Endothelial cell of umbilical vein (primary cell): ENCODE data around the gene SMS. TPM values are rescaled to one million over a fixed set of nuclear protein-coding genes. Genes with fewer than 3 reads are reported as not detected.

ENCODE experiments used
- BruUV-seq: library from RNA; stranded (reverse); fragments of 400-500 nt; replicated peaks from 2 replicates; lab custom pipeline; 2021; lab: Mats Ljungman, UMichigan
- CTCF ChIA-PET: fragments of 300-600, 350-600 bp; sonication (Branson Sonifier 250); formaldehyde crosslinking; loops from one replicate; lab custom pipeline; 2021; ENCODE audit warnings: antibody characterized with exemption, inconsistent platforms; lab: Charles Lee
- POLR2A ChIA-PET: fragments of 300-600, 350-600 bp; sonication (Branson Sonifier 250); formaldehyde crosslinking; loops from one replicate; lab custom pipeline; 2021; ENCODE audit warnings: antibody characterized with exemption, inconsistent platforms; lab: Charles Lee
- DNase-seq: peaks from one replicate; pipeline ENCODE4 v3.0.0-alpha.2; 2011; ENCODE audit warnings: low read depth, low spot score
- FAIRE-seq: peaks from 2 replicates; lab custom pipeline; 2011; peaks lifted over from hg19 to GRCh38; lab: Jason Lieb, UNC
- H2AFZ ChIP-seq: 2 replicates; pipeline ENCODE4 v1.6.0; 2012; ENCODE audit warnings: low read depth, low read length, control low read depth, inconsistent platforms
- H3K27ac ChIP-seq: 2 replicates; pipeline ENCODE4 v1.5.1; 2011; ENCODE audit warnings: low read depth, mild to moderate bottlenecking, control low read depth, low read length, moderate library complexity; ENCODE audit not compliant: insufficient read depth
- H3K27me3 ChIP-seq, 2 experiments: 2 replicates each; pipeline versions ENCODE4 v1.6.0 to v1.6.1; 2011; ENCODE audit warnings: low read length in 2 of 2, mixed read lengths in 1 of 2; ENCODE audit not compliant: control insufficient read depth in 2 of 2, insufficient read depth in 2 of 2
- H3K36me3 ChIP-seq, 2 experiments: 2 replicates in 1 of 2; 3 replicates in 1 of 2; pipeline ENCODE4 v1.5.1; 2011; ENCODE audit warnings: low read length in 2 of 2, mild to moderate bottlenecking in 1 of 2, moderate library complexity in 1 of 2; ENCODE audit not compliant: control insufficient read depth in 2 of 2, insufficient read depth in 2 of 2; ENCODE audit errors: extremely low read depth in 1 of 2
- H3K4me1 ChIP-seq: 3 replicates; pipeline ENCODE4 v1.5.1; 2011; ENCODE audit warnings: mild to moderate bottlenecking, low read length; ENCODE audit not compliant: control insufficient read depth, insufficient read depth; ENCODE audit errors: extremely low read depth
- H3K4me2 ChIP-seq: 2 replicates; pipeline ENCODE4 v1.6.1; 2011; ENCODE audit warnings: low read length, control low read depth, mixed read lengths; ENCODE audit not compliant: insufficient read depth
- H3K4me3 ChIP-seq, 3 experiments: fragments of 200-600 bp in 1 of 3; sonication (generic), shearing (Covaris generic) in 1 of 3; replicated peaks in 1 of 3; 2 replicates each; pipeline ENCODE4 v1.5.1; 2011 to 2016; ENCODE audit warnings: control low read depth in 3 of 3, low read length in 3 of 3, mild to moderate bottlenecking in 2 of 3, inconsistent platforms in 1 of 3, low read depth in 1 of 3, moderate library complexity in 1 of 3; ENCODE audit not compliant: insufficient read depth in 1 of 3
- H3K79me2 ChIP-seq: 2 replicates; pipeline ENCODE4 v1.6.0; 2012; ENCODE audit warnings: low read length, inconsistent platforms; ENCODE audit not compliant: control insufficient read depth, insufficient read depth
- H3K9ac ChIP-seq: replicated peaks from 2 replicates; pipeline ENCODE3; 2011; ENCODE audit warnings: low read length, control low read depth; ENCODE audit not compliant: insufficient read depth; ENCODE audit errors: extremely low read depth
- H3K9me1 ChIP-seq: replicated peaks from 3 replicates; pipeline ENCODE4 v1.6.0; 2011; ENCODE audit warnings: mild to moderate bottlenecking, low read length; ENCODE audit not compliant: control insufficient read depth, insufficient read depth; ENCODE audit errors: extremely low read depth
- H3K9me3 ChIP-seq: replicated peaks from 2 replicates; pipeline ENCODE4 v1.5.1; 2012; ENCODE audit warnings: low read length, inconsistent platforms; ENCODE audit not compliant: control insufficient read depth, insufficient read depth
- H4K20me1 ChIP-seq: replicated peaks from 2 replicates; pipeline ENCODE3; 2011; ENCODE audit warnings: mild to moderate bottlenecking, low read length; ENCODE audit not compliant: control insufficient read depth, insufficient read depth; ENCODE audit errors: extremely low read depth
- EZH2 ChIP-seq: IDR thresholded peaks from 2 replicates; pipeline ENCODE4 v1.6.1; 2012; ENCODE audit warnings: borderline replicate concordance, low read depth, mild to moderate bottlenecking, moderate library complexity, low read length, inconsistent platforms; ENCODE audit not compliant: severe bottlenecking
- FOS ChIP-seq: IDR thresholded peaks from 2 replicates; pipeline ENCODE4 v1.6.1; 2011; ENCODE audit warnings: mild to moderate bottlenecking, low read length, moderate library complexity, borderline replicate concordance; ENCODE audit not compliant: insufficient read depth
- GATA2 ChIP-seq: IDR thresholded peaks from 2 replicates; pipeline ENCODE4 v1.7.0; 2011; ENCODE audit warnings: low read depth, mild to moderate bottlenecking, moderate library complexity, mixed read lengths, low read length; ENCODE audit not compliant: insufficient read length, insufficient read depth
- JUN ChIP-seq: IDR thresholded peaks from 2 replicates; pipeline ENCODE4 v1.6.1; 2011; ENCODE audit warnings: borderline replicate concordance, low read depth; ENCODE audit not compliant: insufficient read length, insufficient read depth
- MYC ChIP-seq: IDR thresholded peaks from one replicate; pipeline ENCODE4 v1.6.1; 2011; ENCODE audit warnings: mild to moderate bottlenecking, low read depth, low read length
- POLR2A ChIP-seq: IDR thresholded peaks from 2 replicates; pipeline ENCODE4 v1.6.1; 2012; ENCODE audit warnings: low read depth, mild to moderate bottlenecking, control low read depth, low read length
- POLR2AphosphoS5 ChIP-seq: IDR thresholded peaks from 2 replicates; pipeline ENCODE4 v1.6.1; 2012; ENCODE audit warnings: low read depth, mild to moderate bottlenecking, control low read depth, low read length, moderate library complexity; ENCODE audit not compliant: insufficient read depth
- dilution Hi-C: fragments of 300-500 bp; cut with MboI; formaldehyde crosslinking; loops from one replicate; pipeline ENCODE4 v1.15.0; 2019; ENCODE audit warnings: low sequenced_read_pairs; ENCODE audit not compliant: extremely low pct_ligation_motif_present
- intact Hi-C: fragments of 100-400 bp; cut with micrococcal nuclease; formaldehyde crosslinking; loops from one replicate; pipeline ENCODE4 v1.10.0; 2022
- polyA plus RNA-seq, 4 experiments: library from polyadenylated mRNA; depleted of rRNA in 3 of 4; stranded (reverse) in 3 of 4; unstranded in 1 of 4; fragments of >200 nt; gene quantifications; 2 replicates each; pipeline versions ENCODE4 v1.2.1 to v1.2.3, GENCODE V29; 2011 to 2012; ENCODE audit warnings: missing spikeins in 1 of 4
- total RNA-seq: library from RNA; stranded (reverse); gene quantifications from 2 replicates; pipeline ENCODE4 v1.2.3, GENCODE V29; 2021
- TF ChIP-seq, protein P1 (sequence below), 2 donors: IDR thresholded peaks; 1 replicate in 1 of 2; 2 replicates in 1 of 2; pipeline ENCODE4 v1.5.1; 2011; ENCODE audit warnings: low read length in 2 of 2, mild to moderate bottlenecking in 2 of 2, moderate library complexity in 2 of 2, control low read depth in 1 of 2, inconsistent platforms in 1 of 2, low read depth in 1 of 2; ENCODE audit not compliant: insufficient read depth in 1 of 2; ENCODE audit errors: extremely low read depth in 1 of 2
- TF ChIP-seq, protein P2 (sequence below): IDR thresholded peaks from 2 replicates; pipeline ENCODE4 v1.6.1; 2011; ENCODE audit not compliant: insufficient read depth, insufficient read length

SMS gene
- total and polyA plus RNA-seq, 2 donors (not counting 3 experiments of a cell fraction or from before 2014, with no cell fraction given) = 57.1 to 173 TPM

DNA sequence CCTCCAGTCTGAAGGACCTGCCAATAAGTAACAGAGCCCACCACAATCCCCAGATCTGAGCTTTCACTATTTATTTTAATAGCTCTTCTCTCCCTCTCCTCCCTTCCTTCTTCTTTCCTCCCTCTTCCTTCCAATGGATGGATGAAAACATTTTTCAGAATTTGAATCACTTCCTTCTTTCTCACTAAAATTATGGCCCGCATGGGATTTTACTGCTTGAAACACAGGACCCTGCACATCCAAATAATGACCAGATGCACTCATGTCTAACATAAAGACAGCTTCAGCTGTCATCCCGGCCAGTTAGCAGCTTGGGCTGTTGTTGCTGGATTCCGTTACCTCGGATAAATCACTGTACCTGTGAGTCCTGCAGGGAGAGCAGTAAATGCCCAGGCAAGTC is 86.2 kb downstream of the SMS start:
- dilution Hi-C loops = no loop called here
- POLR2A ChIA-PET = no interaction called here
- no peaks in the 10 kb centered on the region for H3K36me3 ChIP-seq
- H3K4me3 ChIP-seq = no peak overlapping the region
- H2AFZ ChIP-seq = no peak overlapping the region
- H3K9me1 ChIP-seq = no peaks in the 10 kb centered on the region
- BruUV-seq = no TSS peak
- H3K27ac ChIP-seq = no peak overlapping the region
- TF ChIP-seq POLR2AphosphoS5 = no peak
- no peak for TF ChIP-seq POLR2A
- no peak for TF ChIP-seq GATA2
- no peak for TF ChIP-seq EZH2
- TF ChIP-seq MYC = no peak
- TF ChIP-seq, protein P1, sequence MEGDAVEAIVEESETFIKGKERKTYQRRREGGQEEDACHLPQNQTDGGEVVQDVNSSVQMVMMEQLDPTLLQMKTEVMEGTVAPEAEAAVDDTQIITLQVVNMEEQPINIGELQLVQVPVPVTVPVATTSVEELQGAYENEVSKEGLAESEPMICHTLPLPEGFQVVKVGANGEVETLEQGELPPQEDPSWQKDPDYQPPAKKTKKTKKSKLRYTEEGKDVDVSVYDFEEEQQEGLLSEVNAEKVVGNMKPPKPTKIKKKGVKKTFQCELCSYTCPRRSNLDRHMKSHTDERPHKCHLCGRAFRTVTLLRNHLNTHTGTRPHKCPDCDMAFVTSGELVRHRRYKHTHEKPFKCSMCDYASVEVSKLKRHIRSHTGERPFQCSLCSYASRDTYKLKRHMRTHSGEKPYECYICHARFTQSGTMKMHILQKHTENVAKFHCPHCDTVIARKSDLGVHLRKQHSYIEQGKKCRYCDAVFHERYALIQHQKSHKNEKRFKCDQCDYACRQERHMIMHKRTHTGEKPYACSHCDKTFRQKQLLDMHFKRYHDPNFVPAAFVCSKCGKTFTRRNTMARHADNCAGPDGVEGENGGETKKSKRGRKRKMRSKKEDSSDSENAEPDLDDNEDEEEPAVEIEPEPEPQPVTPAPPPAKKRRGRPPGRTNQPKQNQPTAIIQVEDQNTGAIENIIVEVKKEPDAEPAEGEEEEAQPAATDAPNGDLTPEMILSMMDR (IDR thresholded peaks at IDR 0.05; ENCODE audit: extremely low read depth in 1 of 2, insufficient read depth in 1 of 2, low read depth in 1 of 2, low read length in 2 of 2) = no peak
- no peak for TF ChIP-seq JUN
- TF ChIP-seq, protein P2, sequence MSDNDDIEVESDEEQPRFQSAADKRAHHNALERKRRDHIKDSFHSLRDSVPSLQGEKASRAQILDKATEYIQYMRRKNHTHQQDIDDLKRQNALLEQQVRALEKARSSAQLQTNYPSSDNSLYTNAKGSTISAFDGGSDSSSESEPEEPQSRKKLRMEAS = no peak
- no peak for TF ChIP-seq FOS
- no peak overlapping the region for H3K4me2 ChIP-seq
- H3K9ac ChIP-seq = no peak overlapping the region
- H3K79me2 ChIP-seq = no peaks in the 10 kb centered on the region
- no peak for FAIRE-seq
- H3K9me3 ChIP-seq = no peaks in the 10 kb centered on the region
- H3K27me3 ChIP-seq = no peaks in the 10 kb centered on the region
- intact Hi-C loops = no loop called here
- H3K4me1 ChIP-seq = no peaks in the 10 kb centered on the region
- CTCF ChIA-PET = no interaction called here
- DNase-seq = no peak
- no peaks in the 10 kb centered on the region for H4K20me1 ChIP-seq
